H1 (cell line): ENCODE measurements around the gene TBC1D30. TPM values are rescaled to one million over a fixed set of nuclear protein-coding genes. Genes with fewer than 3 reads are reported as not detected.

ENCODE experiments used
- CTCF ChIA-PET: fragments of 300-600 bp; sonication (Branson Sonifier 250); formaldehyde crosslinking; loops from one replicate; lab custom pipeline; 2021; ENCODE audit not compliant: partially characterized antibody; lab: Charles Lee
- POLR2A ChIA-PET: fragments of 300-600 bp; sonication (Branson Sonifier 250); formaldehyde crosslinking; loops from one replicate; lab custom pipeline; 2021; ENCODE audit warnings: inconsistent platforms; ENCODE audit not compliant: partially characterized antibody; lab: Charles Lee
- DNase-seq, 2 experiments: peaks; one replicate each; pipeline versions ENCODE4 v3.0.0 to v3.0.0-alpha.2; 2010 to 2022; ENCODE audit warnings: low spot score in 2 of 2, low read depth in 1 of 2, mixed read lengths in 1 of 2
- FAIRE-seq: peaks from 2 replicates; lab custom pipeline; 2011; peaks lifted over from hg19 to GRCh38; lab: Jason Lieb, UNC
- H2AFZ ChIP-seq: 2 replicates; pipeline ENCODE4 v1.8.1; 2012; ENCODE audit warnings: low read length, inconsistent platforms
- H2AK5ac ChIP-seq: 2 replicates; pipeline ENCODE4 v1.6.1; 2013; ENCODE audit warnings: low read depth, low read length
- H2BK120ac ChIP-seq: replicated peaks from 2 replicates; pipeline ENCODE3; 2013; ENCODE audit warnings: low read depth, low read length, inconsistent platforms
- H2BK12ac ChIP-seq: 2 replicates; pipeline ENCODE4 v1.6.1; 2013; ENCODE audit warnings: low read depth, low read length
- H2BK15ac ChIP-seq: 2 replicates; pipeline ENCODE4 v1.6.1; 2013; ENCODE audit warnings: low read length
- H2BK20ac ChIP-seq: 2 replicates; pipeline ENCODE4 v1.6.1; 2013; ENCODE audit warnings: low read length
- H2BK5ac ChIP-seq: 2 replicates; pipeline ENCODE4 v1.6.1; 2013; ENCODE audit warnings: low read depth, low read length
- H3K14ac ChIP-seq: 2 replicates; pipeline ENCODE4 v1.6.1; 2013; ENCODE audit warnings: inconsistent platforms; ENCODE audit not compliant: insufficient read length
- H3K18ac ChIP-seq: 2 replicates; pipeline ENCODE4 v1.6.1; 2013; ENCODE audit warnings: low read length; ENCODE audit errors: extremely low read depth
- H3K23ac ChIP-seq: 2 replicates; pipeline ENCODE4 v1.6.1; 2013; ENCODE audit warnings: inconsistent platforms; ENCODE audit not compliant: insufficient read length
- H3K23me2 ChIP-seq: 2 replicates; pipeline ENCODE4 v1.6.1; 2013; ENCODE audit warnings: low read depth, low read length
- H3K27ac ChIP-seq: 2 replicates; pipeline ENCODE4 v1.6.1; 2011; ENCODE audit warnings: low read depth, low read length, inconsistent platforms
- H3K27me3 ChIP-seq, 4 experiments: replicated peaks in 1 of 4; 1 replicate in 1 of 4; 2 replicates in 3 of 4; pipeline versions ENCODE4 v1.6.1 to v1.8.1; 2011 to 2013; ENCODE audit warnings: low read length in 3 of 4, mild to moderate bottlenecking in 3 of 4, inconsistent platforms in 2 of 4, mixed read lengths in 2 of 4, moderate library complexity in 1 of 4; ENCODE audit not compliant: control insufficient read depth in 3 of 4, insufficient read depth in 3 of 4; ENCODE audit errors: extremely low read depth in 1 of 4
- H3K36me3 ChIP-seq, 4 experiments: 2 replicates each; pipeline versions ENCODE4 v1.6.1 to v1.8.1; 2011 to 2013; ENCODE audit warnings: mild to moderate bottlenecking in 4 of 4, low read length in 3 of 4, moderate library complexity in 2 of 4, control low read depth in 1 of 4, inconsistent platforms in 1 of 4; ENCODE audit not compliant: insufficient read depth in 4 of 4, control insufficient read depth in 2 of 4
- H3K4ac ChIP-seq: replicated peaks from 2 replicates; pipeline ENCODE3; 2013; ENCODE audit warnings: low read length, low read depth, mixed read lengths, inconsistent platforms; ENCODE audit not compliant: insufficient read length
- H3K4me1 ChIP-seq, 4 experiments: replicated peaks in 1 of 4; 1 replicate in 1 of 4; 2 replicates in 3 of 4; pipeline versions ENCODE4 v1.6.1 to v1.8.1; 2011 to 2013; ENCODE audit warnings: low read length in 3 of 4, inconsistent platforms in 2 of 4, mixed read lengths in 1 of 4; ENCODE audit not compliant: insufficient read depth in 4 of 4, control insufficient read depth in 3 of 4
- H3K4me2 ChIP-seq, 2 experiments: 2 replicates each; pipeline versions ENCODE4 v1.6.1 to v1.8.1; 2011 to 2013; ENCODE audit warnings: low read depth in 2 of 2, low read length in 2 of 2, control low read depth in 1 of 2, inconsistent platforms in 1 of 2, mild to moderate bottlenecking in 1 of 2; ENCODE audit not compliant: insufficient read depth in 1 of 2
- H3K4me3 ChIP-seq, 4 experiments: fragments of 200-600, 300-600 bp in 1 of 4; sonication (generic), shearing (Covaris generic), sonication (Bioruptor Twin) in 1 of 4; 2 replicates each; pipeline versions ENCODE4 v1.5.1 to v1.8.1; 2011 to 2016; ENCODE audit warnings: low read length in 4 of 4, low read depth in 3 of 4, control low read depth in 2 of 4, inconsistent platforms in 2 of 4, mild to moderate bottlenecking in 2 of 4, mixed read lengths in 1 of 4, moderate library complexity in 1 of 4; ENCODE audit not compliant: insufficient read depth in 2 of 4; ENCODE audit errors: extremely low read depth in 1 of 4
- H3K56ac ChIP-seq: replicated peaks from 2 replicates; pipeline ENCODE3; 2013; ENCODE audit warnings: low read depth, mild to moderate bottlenecking, mixed read lengths, low read length, inconsistent platforms; ENCODE audit not compliant: insufficient read length
- H3K79me1 ChIP-seq: 2 replicates; pipeline ENCODE4 v1.6.1; 2013; ENCODE audit warnings: low read depth, low read length, control low read depth
- H3K79me2 ChIP-seq, 2 experiments: 2 replicates each; pipeline versions ENCODE4 v1.6.1 to v1.8.1; 2012 to 2013; ENCODE audit warnings: low read length in 2 of 2, mild to moderate bottlenecking in 2 of 2, inconsistent platforms in 1 of 2; ENCODE audit not compliant: insufficient read depth in 2 of 2, control insufficient read depth in 1 of 2
- H3K9ac ChIP-seq, 4 experiments: replicated peaks in 1 of 4; 1 replicate in 1 of 4; 2 replicates in 3 of 4; pipeline versions ENCODE4 v1.6.1 to v1.8.1; 2011 to 2013; ENCODE audit warnings: low read depth in 3 of 4, low read length in 3 of 4, control low read depth in 2 of 4, mild to moderate bottlenecking in 2 of 4, moderate library complexity in 2 of 4, inconsistent platforms in 1 of 4; ENCODE audit errors: extremely low read depth in 1 of 4
- H3K9me3 ChIP-seq, 2 experiments: 2 replicates each; pipeline versions ENCODE4 v1.6.1 to v1.8.1; 2012 to 2013; ENCODE audit warnings: mild to moderate bottlenecking in 2 of 2, moderate library complexity in 2 of 2, control low read depth in 1 of 2, inconsistent platforms in 1 of 2, low read depth in 1 of 2, low read length in 1 of 2, mixed read lengths in 1 of 2; ENCODE audit not compliant: insufficient read depth in 2 of 2
- H4K20me1 ChIP-seq, 2 experiments: replicated peaks in 1 of 2; 2 replicates each; pipeline versions ENCODE3 to v1.8.1; 2011 to 2013; ENCODE audit warnings: inconsistent platforms in 2 of 2, low read length in 2 of 2, mild to moderate bottlenecking in 1 of 2; ENCODE audit not compliant: insufficient read depth in 2 of 2, control insufficient read depth in 1 of 2
- H4K5ac ChIP-seq: 2 replicates; pipeline ENCODE4 v1.6.1; 2013; ENCODE audit warnings: low read length, low read depth, mixed read lengths, inconsistent platforms; ENCODE audit not compliant: insufficient read length
- H4K8ac ChIP-seq: 2 replicates; pipeline ENCODE4 v1.8.0; 2013; ENCODE audit warnings: mild to moderate bottlenecking, moderate library complexity, low read length, inconsistent platforms; ENCODE audit not compliant: insufficient read depth; ENCODE audit errors: extremely low read depth
- H4K91ac ChIP-seq: replicated peaks from 2 replicates; pipeline ENCODE3; 2013; ENCODE audit warnings: low read length, mixed read lengths, inconsistent platforms; ENCODE audit not compliant: insufficient read length
- BACH1 ChIP-seq: IDR thresholded peaks from 2 replicates; pipeline ENCODE4 v1.6.1; 2012; ENCODE audit warnings: low read length, improper control_type of control experiment
- CBX5 ChIP-seq: fragments of 300-800, 300-1000 bp; sonication (generic); IDR thresholded peaks from 2 replicates; pipeline ENCODE4 v1.7.1; 2016; ENCODE audit warnings: antibody characterized with exemption, low read length, low read depth
- CREB1 ChIP-seq: IDR thresholded peaks from 2 replicates; pipeline ENCODE4 v1.6.1; 2012; ENCODE audit warnings: inconsistent platforms
- E2F6 ChIP-seq: IDR thresholded peaks from 2 replicates; pipeline ENCODE4 v1.6.1; 2012; ENCODE audit warnings: inconsistent platforms
- GABPA ChIP-seq: IDR thresholded peaks from 2 replicates; pipeline ENCODE4 v1.6.1; 2011; ENCODE audit warnings: mild to moderate bottlenecking, low read length, moderate library complexity, borderline replicate concordance; ENCODE audit not compliant: insufficient read depth
- GTF2F1 ChIP-seq: IDR thresholded peaks from 2 replicates; pipeline ENCODE4 v1.6.1; 2012; ENCODE audit warnings: low read depth, low read length, improper control_type of control experiment, borderline replicate concordance
- RAD21 ChIP-seq, 2 experiments: IDR thresholded peaks in 1 of 2; conservative IDR thresholded peaks in 1 of 2; 2 replicates each; pipeline ENCODE4 v1.6.1; 2011; ENCODE audit warnings: low read depth in 2 of 2, low read length in 2 of 2, improper control_type of control experiment in 1 of 2, inconsistent platforms in 1 of 2, mild to moderate bottlenecking in 1 of 2, moderate library complexity in 1 of 2
- RBBP5 ChIP-seq: IDR thresholded peaks from 2 replicates; pipeline ENCODE4 v1.7.1; 2012; ENCODE audit warnings: low read depth, mild to moderate bottlenecking, inconsistent platforms, low read length, moderate library complexity, borderline replicate concordance
- SAP30 ChIP-seq: fragments of 300-600 bp; sonication (generic); IDR thresholded peaks from 2 replicates; pipeline ENCODE4 v1.7.1; 2012; ENCODE audit warnings: low read length, moderate library complexity, mild to moderate bottlenecking, inconsistent platforms; ENCODE audit not compliant: insufficient read depth, insufficient replicate concordance
- SIRT6 ChIP-seq: IDR thresholded peaks from one replicate; pipeline ENCODE4 v1.7.1; 2012; ENCODE audit warnings: low read length, inconsistent platforms
- SRF ChIP-seq: IDR thresholded peaks from 2 replicates; pipeline ENCODE4 v1.6.1; 2011; ENCODE audit warnings: mild to moderate bottlenecking, low read depth, low read length, moderate library complexity
- SUZ12 ChIP-seq: fragments of 200-600 bp; sonication (generic); IDR thresholded peaks from 2 replicates; pipeline ENCODE4 v1.6.1; 2012; ENCODE audit warnings: mild to moderate bottlenecking, inconsistent platforms, low read length, moderate library complexity, mixed read lengths
- WGBS, 2 experiments: shearing (Covaris generic) in 1 of 2; methylation state at CpG; one replicate each; pipeline versions ENCODE4 v1.1.6 to v1.1.7; 2013 to 2015; ENCODE audit warnings: low lambda C conversion rate in 2 of 2, mixed read lengths in 2 of 2, inconsistent platforms in 1 of 2, low coverage in 1 of 2, missing lambda C conversion rate in 1 of 2; ENCODE audit not compliant: insufficient replicate concordance in 2 of 2, insufficient coverage in 1 of 2, insufficient read length in 1 of 2; ENCODE audit errors: extremely low coverage in 1 of 2, missing lambda C conversion rate in 1 of 2; 5-methylcytosine and 5-hydroxymethylcytosine counted together
- polyA plus RNA-seq, 7 experiments: library from polyadenylated mRNA; depleted of rRNA in 3 of 7; stranded (reverse) in 5 of 7; unstranded in 2 of 7; fragments of >200 nt in 5 of 7; fragments of 200-250 nt in 2 of 7; gene quantifications; 1 replicate in 5 of 7; 2 replicates in 1 of 7; 4 replicates in 1 of 7; pipeline versions ENCODE4 v1.2.1 to v1.2.3, GENCODE V29; 2011 to 2013; ENCODE audit warnings: missing spikeins in 2 of 7, mixed read lengths in 2 of 7
- total RNA-seq: library from RNA; stranded (reverse); fragmentation: NEBNext Ultra II Directional; extraction: Animal tissue kit (Norgen Biotek cat#: 25700); gene quantifications from 2 replicates; pipeline ENCODE4 v1.2.1, GENCODE V29; 2021

TBC1D30 gene
- total and polyA plus RNA-seq, 2 of the 8 experiments (the other 6 are each of a cell fraction or from before 2014, with no cell fraction given) = 2.8 to 5.5 TPM

DNA sequence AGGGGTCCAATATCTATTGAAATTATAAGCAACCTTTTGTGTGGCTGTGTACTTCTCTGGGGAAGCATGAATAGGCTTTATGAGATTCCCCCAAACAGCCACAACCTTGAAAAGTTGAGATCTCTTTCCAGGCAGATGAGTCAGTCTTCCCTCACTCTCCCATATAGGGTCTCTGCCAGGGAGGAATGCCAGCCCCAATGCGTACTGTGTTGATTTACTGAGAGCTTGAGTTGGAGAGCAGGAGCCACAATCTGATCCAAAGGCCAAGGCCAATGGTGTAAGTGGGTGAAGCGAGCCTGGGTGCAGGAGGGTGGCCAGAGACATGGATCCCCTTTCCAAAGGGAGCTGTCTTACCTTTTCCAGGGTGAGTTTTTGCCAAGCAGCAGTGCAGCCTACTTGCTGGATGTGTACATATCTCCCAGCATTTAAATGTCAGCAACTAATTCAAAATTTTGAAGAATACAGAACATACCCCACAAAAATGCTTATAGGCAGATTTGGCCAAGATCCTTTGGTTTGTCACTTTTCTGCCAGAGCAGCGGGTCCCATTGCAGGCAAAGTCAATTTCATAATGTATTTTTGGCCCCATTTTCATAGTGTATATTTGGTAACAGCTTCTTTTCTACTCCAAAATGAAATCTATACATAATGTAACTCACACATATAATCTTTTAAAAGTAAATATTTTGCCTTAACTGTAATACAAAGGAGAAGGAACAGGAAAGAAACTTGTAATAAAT, 88.2 kb downstream of the TBC1D30 start:
- no peak overlapping the region for H3K9ac ChIP-seq
- H3K4ac ChIP-seq = no peak overlapping the region
- no peak for DNase-seq
- no peak overlapping the region for H2BK12ac ChIP-seq
- ChIA-PET CTCF (interaction anchor here (0.6 to 2.4 kb wide), 5 partner anchors 22 to 794 kb away, joined by 3 to 9 read pairs (median 5); no protein-coding TSS in a partner anchor), POLR2A (no interaction called here)
- no peaks in the 10 kb centered on the region for H3K79me1 ChIP-seq
- no peak overlapping the region for H2BK15ac ChIP-seq
- no peak overlapping the region for H2BK5ac ChIP-seq
- H4K20me1 ChIP-seq = no peaks in the 10 kb centered on the region
- H3K4me2 ChIP-seq = no peak overlapping the region
- 81% methylated on average over 3 of the region's 3 CpGs; no CpG with 5 or more reads in 1 of the 2 experiments for WGBS, 2 experiments
- no peaks in the 10 kb centered on the region for H3K27me3 ChIP-seq
- no peak overlapping the region for H4K8ac ChIP-seq
- H3K4me3 ChIP-seq = no peak overlapping the region
- no peaks in the 10 kb centered on the region; the same call in 1 of the 2 replicates for H3K23me2 ChIP-seq
- no peak overlapping the region for H4K91ac ChIP-seq
- H2BK20ac ChIP-seq = no peak overlapping the region
- H3K14ac ChIP-seq = no peak overlapping the region
- H3K36me3 ChIP-seq = no peaks in the 10 kb centered on the region
- no peak overlapping the region for H3K18ac ChIP-seq
- H3K4me1 ChIP-seq = no peaks in the 10 kb centered on the region
- no peak overlapping the region for H2AFZ ChIP-seq
- H3K27ac ChIP-seq = no peak overlapping the region
- no peak overlapping the region for H2AK5ac ChIP-seq
- H3K56ac ChIP-seq = no peak overlapping the region
- no peak overlapping the region for H3K23ac ChIP-seq
- H3K79me2 ChIP-seq = no peaks in the 10 kb centered on the region
- no peak for FAIRE-seq
- no peaks in the 10 kb centered on the region for H3K9me3 ChIP-seq
- H4K5ac ChIP-seq = no peak overlapping the region
- no peak overlapping the region for H2BK120ac ChIP-seq
- no peak for TF ChIP-seq SRF
- no peak for TF ChIP-seq GTF2F1
- TF ChIP-seq BACH1 = no peak
- TF ChIP-seq CBX5 = no peak
- TF ChIP-seq SUZ12 = no peak
- TF ChIP-seq E2F6 = no peak
- no peak for TF ChIP-seq SAP30
- TF ChIP-seq SIRT6 = no peak
- no peak for TF ChIP-seq RAD21 (IDR thresholded peaks at IDR 0.05 in 1 of 2, conservative IDR thresholded peaks at IDR 0.05 in 1 of 2; ENCODE audit: low read depth in 2 of 2, low read length in 2 of 2)
- TF ChIP-seq GABPA = no peak
- TF ChIP-seq CREB1 = no peak
- TF ChIP-seq RBBP5 = no peak
